Esophagus muscularis mucosa (tissue), 4 donors: Measurements from ENCODE around the gene B9D1.

Source experiments
- CTCF ChIP-seq, 3 experiments: fragments of 200-600 bp in 2 of 3; fragments of 450-650 bp in 1 of 3; sonication (generic) in 2 of 3; IDR thresholded peaks; one replicate each; pipeline ENCODE4 v1.5.1; 2017 to 2019; ENCODE audit warnings: antibody characterized with exemption in 3 of 3, mild to moderate bottlenecking in 2 of 3, moderate library complexity in 1 of 3
- EP300 ChIP-seq: sonication (generic); formaldehyde crosslinking; IDR thresholded peaks from one replicate; pipeline ENCODE4 v1.6.1; 2017; ENCODE audit warnings: antibody characterized with exemption
- POLR2A ChIP-seq: fragments of 450-650 bp; IDR thresholded peaks from one replicate; pipeline ENCODE4 v1.6.1; 2017; ENCODE audit warnings: antibody characterized with exemption, moderate library complexity, mild to moderate bottlenecking, low read depth

- TF ChIP-seq POLR2A (no peak), CTCF (IDR thresholded peaks at IDR 0.05) (no peak), EP300 (no peak)
Observed at GRCh38 chr17:19402171-19402570, 39.6 kb upstream of the B9D1 start.
